B cell (primary cell): ENCODE measurements around the gene CYP26B1.

Source experiments
- EZH2 ChIP-seq: IDR thresholded peaks from 2 replicates; pipeline ENCODE4 v1.6.1; 2012; ENCODE audit warnings: borderline replicate concordance, low read depth, mild to moderate bottlenecking, moderate library complexity, low read length; ENCODE audit not compliant: insufficient read depth, poor library complexity, severe bottlenecking
- TF ChIP-seq, protein P1 (sequence below): fragments of 200-600 bp; IDR thresholded peaks from one replicate; pipeline ENCODE4 v1.8.0; 2022; ENCODE audit warnings: antibody characterized with exemption, mild to moderate bottlenecking

DNA sequence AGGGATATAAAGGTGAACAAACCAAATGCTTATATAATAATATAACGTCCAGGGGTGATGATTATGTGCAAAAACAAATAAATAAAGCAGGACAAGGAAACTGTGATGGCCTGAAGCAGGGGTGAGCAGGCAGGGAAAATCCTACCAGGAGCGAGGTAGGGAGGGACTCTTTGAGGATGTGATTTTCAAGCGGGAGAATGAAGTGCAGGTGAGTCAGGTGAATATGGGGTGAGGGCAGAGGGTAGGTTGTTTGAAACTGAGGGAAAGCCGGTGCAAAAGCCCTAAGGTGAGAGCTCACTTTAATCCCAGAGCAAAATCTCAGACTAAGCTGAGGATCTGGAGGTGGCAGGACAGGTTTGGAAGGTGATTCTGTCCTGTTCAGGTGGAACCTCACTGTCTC lies 40.7 kb downstream of the CYP26B1 start:
- TF ChIP-seq, protein P1, sequence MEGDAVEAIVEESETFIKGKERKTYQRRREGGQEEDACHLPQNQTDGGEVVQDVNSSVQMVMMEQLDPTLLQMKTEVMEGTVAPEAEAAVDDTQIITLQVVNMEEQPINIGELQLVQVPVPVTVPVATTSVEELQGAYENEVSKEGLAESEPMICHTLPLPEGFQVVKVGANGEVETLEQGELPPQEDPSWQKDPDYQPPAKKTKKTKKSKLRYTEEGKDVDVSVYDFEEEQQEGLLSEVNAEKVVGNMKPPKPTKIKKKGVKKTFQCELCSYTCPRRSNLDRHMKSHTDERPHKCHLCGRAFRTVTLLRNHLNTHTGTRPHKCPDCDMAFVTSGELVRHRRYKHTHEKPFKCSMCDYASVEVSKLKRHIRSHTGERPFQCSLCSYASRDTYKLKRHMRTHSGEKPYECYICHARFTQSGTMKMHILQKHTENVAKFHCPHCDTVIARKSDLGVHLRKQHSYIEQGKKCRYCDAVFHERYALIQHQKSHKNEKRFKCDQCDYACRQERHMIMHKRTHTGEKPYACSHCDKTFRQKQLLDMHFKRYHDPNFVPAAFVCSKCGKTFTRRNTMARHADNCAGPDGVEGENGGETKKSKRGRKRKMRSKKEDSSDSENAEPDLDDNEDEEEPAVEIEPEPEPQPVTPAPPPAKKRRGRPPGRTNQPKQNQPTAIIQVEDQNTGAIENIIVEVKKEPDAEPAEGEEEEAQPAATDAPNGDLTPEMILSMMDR, result no peak
- no peak for TF ChIP-seq EZH2
